Stimulated activated CD8-positive, alpha-beta memory T cell treated with anti-CD3 and anti-CD28 coated beads, Interleukin-12 subunit alpha, Interleukin-12 subunit beta, amount 100 ng/mL, for 4 hours (primary cell): ENCODE results near the gene UBAP1L.
"Not testable (repeated sequence)": the region's sequence is repeated elsewhere in the genome, so short reads cannot be mapped to it uniquely, and the experiment has no call there.

Source experiments
- DNase-seq: peaks from one replicate; pipeline ENCODE4 v3.0.0-alpha.2; 2020; ENCODE audit warnings: low read depth

Gene UBAP1L

DNA sequence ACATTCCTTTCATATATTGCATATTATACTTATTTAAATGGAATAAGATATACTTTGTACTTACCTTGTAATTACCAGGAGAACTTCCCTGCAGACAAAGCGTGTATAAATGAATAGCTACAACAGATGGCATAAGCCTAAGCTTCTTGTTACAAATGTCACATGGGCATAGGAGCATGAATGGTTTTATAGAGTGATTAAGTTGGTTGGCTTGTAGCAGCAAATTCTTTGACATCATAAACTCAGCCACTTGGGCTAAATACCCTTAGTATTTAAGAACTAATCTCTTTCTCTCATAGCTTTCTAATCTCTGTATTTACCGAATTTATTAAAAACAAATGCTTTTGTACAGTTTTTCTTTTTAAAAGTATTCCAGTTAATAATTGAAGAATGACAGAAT is at the start of gene UBAP1L:
UBAP1L (minus strand) TSS at position 115 of the 400 bp plus-strand sequence. CDS start 8,985 bp downstream, outside the sequence.
- no peak for DNase-seq

- DNase-seq, result no peak
These were observed 49.1 kb upstream of the UBAP1L start for GRCh38 chr15:65164139-65164538.

GRCh38 chr15:65163041-65163440 is 48.0 kb upstream of the UBAP1L start:
- DNase-seq, result no peak

DNA sequence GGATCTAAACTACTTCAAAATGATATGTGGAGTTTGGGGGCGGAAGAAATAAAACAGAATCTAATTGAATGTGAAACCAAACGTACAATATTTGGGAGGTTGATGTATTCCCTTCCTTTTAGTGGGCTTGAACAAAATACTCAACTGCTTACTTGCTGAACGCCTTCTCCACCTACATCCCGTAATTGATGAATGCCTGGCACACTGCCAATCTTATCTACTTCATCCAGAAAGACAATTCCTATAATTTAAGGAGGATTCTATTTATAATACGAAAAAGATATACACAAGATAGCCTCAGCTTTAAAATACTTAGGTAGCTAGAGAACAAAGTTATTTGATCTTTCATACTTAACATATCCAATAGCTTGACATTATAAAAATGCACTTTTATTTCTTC is 41.7 kb upstream of the UBAP1L start:
- DNase-seq, result no peak

GRCh38 chr15:65154720-65155119 is 39.7 kb upstream of the UBAP1L start:
- DNase-seq, result no peak

DNA sequence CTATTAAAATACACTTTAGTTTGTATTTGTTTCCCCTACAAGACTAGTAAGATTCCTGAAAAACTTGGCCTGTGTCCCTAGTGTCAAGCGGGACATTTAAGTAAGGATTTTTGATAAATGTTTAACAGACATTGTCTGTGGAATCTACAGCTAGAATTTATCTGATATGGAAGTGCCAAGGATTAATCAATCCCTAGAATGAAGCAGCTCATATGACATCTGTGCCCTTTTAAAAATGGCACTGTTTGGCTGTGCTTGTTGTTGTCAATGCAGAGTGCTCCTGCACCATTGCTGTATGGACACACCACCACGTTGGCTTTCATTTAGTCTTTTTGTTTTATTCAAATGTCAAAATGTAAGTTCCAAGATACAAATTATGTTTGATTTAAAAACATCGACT is 32.9 kb upstream of the UBAP1L start:
- DNase-seq, result no peak

DNA sequence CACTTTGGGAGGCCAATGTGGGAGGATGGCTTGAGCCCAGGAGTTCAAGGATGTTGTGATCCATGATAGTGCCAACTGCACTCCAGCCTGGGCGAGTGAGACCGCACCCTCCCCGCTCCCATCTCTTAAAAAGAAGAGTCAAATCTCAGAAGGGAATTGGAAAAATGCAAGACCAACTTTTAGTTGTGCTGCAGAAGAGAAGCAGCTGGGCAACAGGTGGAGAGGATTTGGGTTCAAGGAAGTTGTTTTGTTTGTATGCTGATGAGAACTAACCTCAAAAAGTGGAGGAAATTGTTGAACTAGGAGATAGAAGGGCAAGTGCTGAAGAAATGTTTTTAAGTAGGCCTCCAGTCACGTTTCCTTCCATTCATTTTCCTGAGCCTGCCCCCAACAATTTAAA is 31.4 kb upstream of the UBAP1L start:
- no peak for DNase-seq

- DNase-seq, result not testable (repeated sequence)
These were observed 23.6 kb upstream of the UBAP1L start for GRCh38 chr15:65138631-65139030.

- not testable (repeated sequence) for DNase-seq
These were observed 22.9 kb upstream of the UBAP1L start for GRCh38 chr15:65137893-65138292.

DNA sequence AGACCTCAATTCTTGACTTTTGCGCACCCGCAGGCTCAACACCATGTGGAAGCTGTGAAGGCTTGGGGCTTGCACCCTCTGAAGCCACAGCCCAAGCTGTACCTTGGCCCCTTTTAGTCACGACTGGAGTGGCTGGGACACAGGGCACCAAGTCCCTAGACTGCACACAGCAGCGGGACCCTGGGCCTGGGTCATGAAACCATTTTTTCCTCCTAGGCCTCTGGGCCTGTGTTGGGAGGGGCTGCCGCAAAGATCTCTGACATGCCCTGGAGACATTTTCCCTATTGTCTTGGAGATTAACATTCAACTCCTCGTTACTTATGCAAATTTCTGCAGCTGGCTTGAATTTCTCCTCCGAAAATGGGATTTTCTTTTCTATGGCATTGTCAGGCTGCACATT is 22.1 kb upstream of the UBAP1L start:
- not testable (repeated sequence) for DNase-seq

DNA sequence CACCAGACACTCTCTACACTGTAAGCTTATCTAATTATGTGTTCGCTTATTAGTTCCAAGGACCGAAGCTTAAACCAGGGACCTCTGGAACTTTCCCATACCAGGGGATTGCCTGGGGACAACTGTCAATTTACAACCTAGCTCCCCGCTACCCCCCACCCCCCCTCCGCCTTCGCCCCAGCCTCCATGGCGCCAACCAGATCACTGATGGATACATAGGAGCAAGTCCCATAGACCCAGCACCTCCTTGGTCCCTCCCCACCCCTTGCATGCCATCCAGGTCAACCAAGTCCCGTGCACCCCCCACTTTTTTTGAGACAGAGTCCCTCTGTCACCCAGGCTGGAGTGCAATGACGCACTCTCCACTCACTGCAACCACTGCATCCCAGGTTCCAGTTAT is 19.5 kb upstream of the UBAP1L start:
- DNase-seq, result no peak

DNA sequence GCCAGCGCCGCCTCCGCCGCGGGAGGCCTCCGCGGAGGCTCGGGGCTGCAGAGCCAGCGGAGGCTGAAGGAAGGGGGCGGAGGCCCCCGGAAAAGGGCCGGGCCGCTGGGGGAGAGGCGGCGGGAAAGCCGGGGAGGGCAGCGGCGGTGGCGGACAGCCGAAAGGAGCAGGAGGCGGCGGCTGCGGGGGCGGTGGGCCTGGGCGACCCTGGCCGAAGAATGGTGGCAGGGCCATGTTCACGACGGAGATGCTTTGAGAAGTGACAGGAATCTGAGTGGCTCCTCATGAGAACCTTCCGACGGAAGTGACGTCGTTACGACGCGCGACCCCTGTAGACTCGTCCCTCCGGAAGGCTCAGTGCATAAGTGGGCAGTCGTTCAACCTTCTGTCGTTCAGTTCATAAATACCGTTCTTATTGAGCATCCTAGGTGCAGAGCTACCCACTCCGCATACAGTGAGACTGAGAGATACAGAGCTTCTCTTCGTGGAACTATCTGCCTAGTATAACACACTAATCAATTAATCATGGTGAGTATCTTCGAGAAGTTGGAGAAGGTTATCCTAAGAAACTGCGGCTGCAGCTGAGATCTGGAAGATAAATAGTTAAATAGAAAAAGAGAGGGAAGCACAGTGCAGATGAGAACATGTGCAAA is 18.7 kb upstream of the UBAP1L start, which contains the start of gene PDCD7:
PDCD7 (minus strand) TSS at position 261 of the 653 bp plus-strand sequence; CDS start at position 234, 27 bp downstream.
- peak; percentile 67 for DNase-seq

DNA sequence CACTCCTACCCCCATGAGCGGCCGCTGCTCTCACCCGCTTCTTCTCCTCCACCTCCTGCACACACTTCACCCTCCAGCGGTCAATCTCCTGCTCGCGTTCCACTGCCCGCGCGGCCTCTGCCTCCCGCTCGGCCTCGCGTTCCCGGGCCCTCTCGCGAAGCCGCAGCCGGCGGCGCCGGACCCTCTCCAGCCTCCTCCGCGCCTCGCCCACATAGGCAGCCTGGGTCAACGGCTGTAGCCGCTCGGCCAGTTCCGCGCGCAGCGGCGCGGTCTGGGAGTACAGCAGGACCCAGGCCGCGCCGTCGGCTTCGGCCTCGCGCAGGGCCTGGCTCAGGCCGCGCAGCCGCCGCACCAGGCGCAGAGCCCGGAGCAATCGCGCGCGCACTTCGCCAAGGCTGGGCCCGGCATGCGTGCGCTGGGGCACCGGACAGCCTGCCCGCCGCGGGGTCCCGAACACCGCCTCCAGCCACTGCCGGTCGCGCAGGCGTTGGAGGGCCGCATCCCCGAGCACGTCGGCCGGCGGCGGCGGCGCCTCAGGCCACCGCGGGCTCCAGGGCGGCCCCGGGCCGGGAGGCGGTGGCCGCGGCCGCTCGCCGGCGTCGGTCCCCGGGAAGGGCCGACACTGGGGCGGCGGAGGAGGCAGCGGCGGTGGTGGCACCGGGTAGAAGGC is 18.0 kb upstream of the UBAP1L start:
- peak; percentile 3 for DNase-seq

DNA sequence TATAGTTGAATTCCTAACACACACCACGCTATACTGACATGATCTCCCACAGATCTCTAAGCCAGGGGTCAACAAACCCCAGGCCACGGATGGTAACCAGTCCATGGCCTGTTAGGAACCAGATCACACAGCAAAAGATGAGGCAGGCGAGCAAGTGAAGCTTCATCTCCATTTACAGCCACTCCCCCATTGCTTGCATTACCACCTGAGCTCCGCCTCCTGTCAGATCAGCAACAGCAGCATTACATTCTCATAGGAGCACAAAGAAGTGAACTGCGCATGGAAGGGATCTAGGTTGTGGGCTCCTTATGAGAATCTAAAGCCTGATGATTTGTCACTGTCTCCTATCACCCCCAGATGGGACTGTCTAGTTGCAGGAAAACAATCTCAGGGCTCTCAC is 15.9 kb upstream of the UBAP1L start:
- DNase-seq, result no peak

GRCh38 chr15:65115542-65115941 is 542 bp upstream of the UBAP1L start:
- DNase-seq, result no peak

DNA sequence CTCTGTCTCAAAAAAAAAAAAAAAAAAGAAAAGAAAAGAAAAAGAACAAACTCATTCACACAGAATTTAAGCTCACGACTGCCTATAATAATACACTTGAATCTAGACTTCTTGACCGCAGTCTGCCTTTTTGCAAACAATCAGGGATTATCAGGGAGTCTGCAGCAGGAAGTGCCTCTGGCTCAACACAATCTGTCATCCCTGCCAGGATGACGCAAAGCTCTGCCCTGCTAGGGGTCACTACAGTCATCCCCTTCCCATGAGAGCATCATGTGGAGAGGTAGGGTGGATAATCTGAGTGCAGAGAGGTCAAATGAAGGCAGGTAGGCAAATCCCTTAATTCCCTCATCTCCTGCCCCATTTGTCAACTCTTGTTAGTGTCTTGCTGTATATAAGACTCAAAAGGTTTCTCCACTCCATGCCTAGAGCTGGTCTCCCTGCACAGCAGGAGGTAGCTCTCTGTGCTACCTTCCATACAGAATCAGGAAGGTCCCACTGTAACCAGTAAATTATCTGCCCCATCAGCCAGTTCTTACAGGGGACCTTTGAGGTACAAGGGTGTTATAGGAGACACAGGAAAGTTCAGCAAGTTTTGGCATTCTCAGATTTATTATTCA is 4.2 kb downstream of the UBAP1L start:
- no peak for DNase-seq

DNA sequence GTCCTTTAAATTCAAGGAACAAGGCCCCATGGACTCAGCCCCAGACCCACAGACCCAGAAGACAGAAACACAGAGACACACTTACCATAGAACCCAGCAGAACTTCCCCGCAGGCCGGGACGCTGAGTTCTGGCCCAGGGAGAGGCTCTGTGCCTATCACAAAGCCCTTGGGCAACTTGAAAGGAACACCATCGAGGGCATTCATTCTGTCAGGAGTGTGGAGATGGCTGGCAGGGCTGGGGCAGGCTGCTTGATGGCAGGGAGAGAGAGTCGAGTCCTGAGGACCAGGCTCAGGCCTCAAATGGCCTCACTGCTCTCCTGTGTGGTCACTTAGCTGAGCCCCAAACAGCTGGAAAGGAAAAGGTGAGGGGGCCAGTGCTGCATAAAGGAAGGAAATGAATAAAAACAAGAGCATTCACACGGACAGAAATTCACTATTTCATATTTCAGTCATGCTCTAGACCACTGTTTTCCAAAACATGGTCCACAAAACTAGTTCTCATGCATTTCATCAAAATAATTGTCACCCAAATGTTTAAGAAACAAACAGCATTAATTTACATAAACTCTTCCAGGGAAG is 8.9 kb downstream of the UBAP1L start:
- no peak for DNase-seq

DNA sequence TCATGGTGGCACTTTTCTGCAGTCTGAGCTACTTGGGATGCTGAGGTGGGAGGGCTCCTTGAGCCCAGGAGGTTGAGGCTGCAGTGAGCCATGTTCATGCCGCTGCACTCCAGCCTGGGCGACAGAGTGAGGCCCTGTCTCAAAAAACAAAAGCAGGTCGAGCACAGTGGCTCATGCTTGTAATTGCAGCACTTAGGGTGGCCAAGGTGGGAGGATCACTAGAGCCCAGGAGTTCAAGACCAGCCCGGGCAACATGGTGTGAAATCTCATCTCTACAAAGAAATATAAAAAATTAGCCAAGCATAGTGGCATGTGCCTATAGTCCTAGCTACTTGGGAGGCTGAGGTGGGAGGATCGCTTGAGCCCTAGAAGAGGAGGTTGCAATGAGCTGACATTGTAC is 10.0 kb downstream of the UBAP1L start:
- DNase-seq, result no peak

GRCh38 chr15:65102912-65103311 is 12.1 kb downstream of the UBAP1L start:
- DNase-seq, result no peak

DNA sequence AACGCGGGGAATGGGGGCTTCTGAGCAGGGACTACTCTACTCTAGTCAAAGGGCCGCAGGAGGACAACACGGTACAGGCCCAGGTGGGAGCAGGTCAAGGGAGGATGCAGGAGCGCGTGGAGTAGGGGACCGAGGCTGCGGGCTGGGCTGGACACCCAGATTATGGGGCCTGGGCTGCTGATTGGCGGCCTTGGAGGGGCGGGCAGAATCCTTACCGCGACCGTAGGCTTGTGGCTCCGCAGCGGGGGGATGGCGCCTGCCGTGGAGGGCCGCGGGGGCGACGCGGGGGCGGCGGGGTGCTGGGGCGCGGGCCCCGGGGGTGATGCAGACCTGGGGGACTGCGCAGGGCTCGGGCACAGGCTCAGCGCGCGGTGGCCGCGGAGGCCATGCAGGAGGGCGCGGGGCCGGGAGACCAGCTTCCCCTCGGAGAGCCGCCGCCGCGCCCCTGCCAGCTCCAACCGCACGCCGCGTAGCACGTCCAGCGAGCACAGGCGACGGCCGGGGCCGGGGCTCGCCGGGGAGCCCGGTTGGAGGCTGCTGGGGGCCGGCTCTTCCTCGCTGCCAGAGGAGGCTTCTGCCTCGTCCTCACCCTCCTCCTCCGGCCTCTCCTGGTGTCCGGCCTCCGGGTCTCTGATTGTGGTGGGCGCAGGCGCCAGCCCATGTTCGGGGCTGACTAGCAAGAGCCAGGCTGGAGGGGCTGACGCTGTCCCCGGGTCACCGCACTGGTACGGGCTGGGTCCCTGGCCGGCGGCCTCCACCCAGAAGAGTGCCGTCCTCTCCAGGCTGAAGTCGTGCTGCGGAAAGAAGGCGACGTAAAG is 12.9 kb downstream of the UBAP1L start:
- no peak for DNase-seq

GRCh38 chr15:65101411-65101890 is 13.5 kb downstream of the UBAP1L start:
- DNase-seq, result no peak

- no peak for DNase-seq
These were observed 14.6 kb downstream of the UBAP1L start for GRCh38 chr15:65100442-65100841.
